ENCODE data around the gene SCAPER. TPM values are rescaled to one million over a fixed set of nuclear protein-coding genes. Genes with fewer than 3 reads are reported as not detected.

The SCAPER gene
- total and polyA plus RNA-seq, 10 of the 15 experiments (the other 5 are each of a cell fraction or from before 2014, with no cell fraction given): 1.0 to 7.7 (median 3.9) TPM

DNA sequence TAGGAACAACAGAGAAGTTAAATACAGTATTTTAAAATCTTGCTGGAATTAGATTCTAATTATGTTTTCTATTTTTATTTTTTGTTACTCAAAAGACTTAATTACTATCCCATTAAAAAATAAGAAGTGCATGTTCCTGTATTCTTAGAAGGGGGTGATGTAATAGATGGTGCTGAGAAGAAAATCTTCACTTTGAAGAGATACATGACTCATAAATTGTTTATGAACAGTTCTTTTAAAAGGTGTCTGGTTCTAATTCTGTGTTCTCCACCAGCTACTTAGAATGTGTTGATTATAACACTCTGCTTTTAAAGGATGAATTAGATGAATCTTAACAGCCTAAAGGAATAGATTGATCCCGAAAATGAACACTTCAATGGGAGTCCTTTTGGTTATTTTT is 34.6 kb upstream of the SCAPER start:
- in situ Hi-C loops (cut with MboI): no loop called here
- TF ChIP-seq, protein P1, sequence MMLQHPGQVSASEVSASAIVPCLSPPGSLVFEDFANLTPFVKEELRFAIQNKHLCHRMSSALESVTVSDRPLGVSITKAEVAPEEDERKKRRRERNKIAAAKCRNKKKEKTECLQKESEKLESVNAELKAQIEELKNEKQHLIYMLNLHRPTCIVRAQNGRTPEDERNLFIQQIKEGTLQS (IDR thresholded peaks at IDR 0.05; ENCODE audit: borderline replicate concordance, extremely low read depth, low read depth, low read length): no peak
- TF ChIP-seq, protein P2, sequence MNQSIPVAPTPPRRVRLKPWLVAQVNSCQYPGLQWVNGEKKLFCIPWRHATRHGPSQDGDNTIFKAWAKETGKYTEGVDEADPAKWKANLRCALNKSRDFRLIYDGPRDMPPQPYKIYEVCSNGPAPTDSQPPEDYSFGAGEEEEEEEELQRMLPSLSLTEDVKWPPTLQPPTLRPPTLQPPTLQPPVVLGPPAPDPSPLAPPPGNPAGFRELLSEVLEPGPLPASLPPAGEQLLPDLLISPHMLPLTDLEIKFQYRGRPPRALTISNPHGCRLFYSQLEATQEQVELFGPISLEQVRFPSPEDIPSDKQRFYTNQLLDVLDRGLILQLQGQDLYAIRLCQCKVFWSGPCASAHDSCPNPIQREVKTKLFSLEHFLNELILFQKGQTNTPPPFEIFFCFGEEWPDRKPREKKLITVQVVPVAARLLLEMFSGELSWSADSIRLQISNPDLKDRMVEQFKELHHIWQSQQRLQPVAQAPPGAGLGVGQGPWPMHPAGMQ (IDR thresholded peaks at IDR 0.05; ENCODE audit: borderline replicate concordance): no peak
- TF ChIP-seq SMARCA5 (IDR thresholded peaks at IDR 0.05): no peak
- TF ChIP-seq, protein P3, sequence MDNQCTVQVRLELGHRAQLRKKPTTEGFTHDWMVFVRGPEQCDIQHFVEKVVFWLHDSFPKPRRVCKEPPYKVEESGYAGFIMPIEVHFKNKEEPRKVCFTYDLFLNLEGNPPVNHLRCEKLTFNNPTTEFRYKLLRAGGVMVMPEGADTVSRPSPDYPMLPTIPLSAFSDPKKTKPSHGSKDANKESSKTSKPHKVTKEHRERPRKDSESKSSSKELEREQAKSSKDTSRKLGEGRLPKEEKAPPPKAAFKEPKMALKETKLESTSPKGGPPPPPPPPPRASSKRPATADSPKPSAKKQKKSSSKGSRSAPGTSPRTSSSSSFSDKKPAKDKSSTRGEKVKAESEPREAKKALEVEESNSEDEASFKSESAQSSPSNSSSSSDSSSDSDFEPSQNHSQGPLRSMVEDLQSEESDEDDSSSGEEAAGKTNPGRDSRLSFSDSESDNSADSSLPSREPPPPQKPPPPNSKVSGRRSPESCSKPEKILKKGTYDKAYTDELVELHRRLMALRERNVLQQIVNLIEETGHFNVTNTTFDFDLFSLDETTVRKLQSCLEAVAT (IDR thresholded peaks at IDR 0.05): no peak
- TF ChIP-seq NRF1 (conservative IDR thresholded peaks at IDR 0.05; ENCODE audit: low read depth, low read length): no peak
- no peak for TF ChIP-seq SUPT20H (IDR thresholded peaks at IDR 0.05; ENCODE audit: borderline replicate concordance, control insufficient read depth, low read depth, low read length)
- TF ChIP-seq, protein P4, sequence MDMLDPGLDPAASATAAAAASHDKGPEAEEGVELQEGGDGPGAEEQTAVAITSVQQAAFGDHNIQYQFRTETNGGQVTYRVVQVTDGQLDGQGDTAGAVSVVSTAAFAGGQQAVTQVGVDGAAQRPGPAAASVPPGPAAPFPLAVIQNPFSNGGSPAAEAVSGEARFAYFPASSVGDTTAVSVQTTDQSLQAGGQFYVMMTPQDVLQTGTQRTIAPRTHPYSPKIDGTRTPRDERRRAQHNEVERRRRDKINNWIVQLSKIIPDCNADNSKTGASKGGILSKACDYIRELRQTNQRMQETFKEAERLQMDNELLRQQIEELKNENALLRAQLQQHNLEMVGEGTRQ (IDR thresholded peaks at IDR 0.05; ENCODE audit: borderline replicate concordance, low read depth, low read length): no peak
- TF ChIP-seq, protein P5, sequence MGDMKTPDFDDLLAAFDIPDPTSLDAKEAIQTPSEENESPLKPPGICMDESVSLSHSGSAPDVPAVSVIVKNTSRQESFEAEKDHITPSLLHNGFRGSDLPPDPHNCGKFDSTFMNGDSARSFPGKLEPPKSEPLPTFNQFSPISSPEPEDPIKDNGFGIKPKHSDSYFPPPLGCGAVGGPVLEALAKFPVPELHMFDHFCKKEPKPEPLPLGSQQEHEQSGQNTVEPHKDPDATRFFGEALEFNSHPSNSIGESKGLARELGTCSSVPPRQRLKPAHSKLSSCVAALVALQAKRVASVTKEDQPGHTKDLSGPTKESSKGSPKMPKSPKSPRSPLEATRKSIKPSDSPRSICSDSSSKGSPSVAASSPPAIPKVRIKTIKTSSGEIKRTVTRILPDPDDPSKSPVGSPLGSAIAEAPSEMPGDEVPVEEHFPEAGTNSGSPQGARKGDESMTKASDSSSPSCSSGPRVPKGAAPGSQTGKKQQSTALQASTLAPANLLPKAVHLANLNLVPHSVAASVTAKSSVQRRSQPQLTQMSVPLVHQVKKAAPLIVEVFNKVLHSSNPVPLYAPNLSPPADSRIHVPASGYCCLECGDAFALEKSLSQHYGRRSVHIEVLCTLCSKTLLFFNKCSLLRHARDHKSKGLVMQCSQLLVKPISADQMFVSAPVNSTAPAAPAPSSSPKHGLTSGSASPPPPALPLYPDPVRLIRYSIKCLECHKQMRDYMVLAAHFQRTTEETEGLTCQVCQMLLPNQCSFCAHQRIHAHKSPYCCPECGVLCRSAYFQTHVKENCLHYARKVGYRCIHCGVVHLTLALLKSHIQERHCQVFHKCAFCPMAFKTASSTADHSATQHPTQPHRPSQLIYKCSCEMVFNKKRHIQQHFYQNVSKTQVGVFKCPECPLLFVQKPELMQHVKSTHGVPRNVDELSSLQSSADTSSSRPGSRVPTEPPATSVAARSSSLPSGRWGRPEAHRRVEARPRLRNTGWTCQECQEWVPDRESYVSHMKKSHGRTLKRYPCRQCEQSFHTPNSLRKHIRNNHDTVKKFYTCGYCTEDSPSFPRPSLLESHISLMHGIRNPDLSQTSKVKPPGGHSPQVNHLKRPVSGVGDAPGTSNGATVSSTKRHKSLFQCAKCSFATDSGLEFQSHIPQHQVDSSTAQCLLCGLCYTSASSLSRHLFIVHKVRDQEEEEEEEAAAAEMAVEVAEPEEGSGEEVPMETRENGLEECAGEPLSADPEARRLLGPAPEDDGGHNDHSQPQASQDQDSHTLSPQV (IDR thresholded peaks at IDR 0.05): no peak
- TF ChIP-seq GABPA (IDR thresholded peaks at IDR 0.05; ENCODE audit: low read depth): no peak
- no peak for TF ChIP-seq DPF2 (IDR thresholded peaks at IDR 0.05)
- TF ChIP-seq RFX5 (IDR thresholded peaks at IDR 0.05; ENCODE audit: low read depth, low read length): no peak
- no peak for TF ChIP-seq TCF12 (IDR thresholded peaks at IDR 0.05; ENCODE audit: low read depth, low read length)

More for the DNA sequence above, 34.6 kb upstream of the SCAPER start:
- Histone ChIP-seq H3K27ac (ENCODE audit: control insufficient read depth, insufficient read depth) (no peak overlapping the region), H3K79me2 (ENCODE audit: control insufficient read depth, insufficient read depth, low read length) (no peaks in the 10 kb centered on the region), H3K4me3 (no peak overlapping the region), H3K4me1 (ENCODE audit: control insufficient read depth, insufficient read depth, low read length) (peaks cover 14% of the 10 kb centered on the region), H3K36me3 (ENCODE audit: control insufficient read depth in 2 of 2, insufficient read depth in 2 of 2, low read length in 1 of 2) (peaks cover 0 to 8% of the 10 kb centered on the region in 2 experiments; a peak in 1 of 4 replicates), H3K4me2 (ENCODE audit: control insufficient read depth, insufficient read depth) (no peak overlapping the region), H3K9me3 (replicated peaks; ENCODE audit: control insufficient read depth, insufficient read depth, low read length) (no peaks in the 10 kb centered on the region), H4K20me1 (ENCODE audit: control insufficient read depth, insufficient read depth) (no peaks in the 10 kb centered on the region), H3K9ac (ENCODE audit: control insufficient read depth, insufficient read depth, low read length) (no peak overlapping the region), H3K27me3 (replicated peaks in 1 of 2; ENCODE audit: control insufficient read depth in 2 of 2, insufficient read depth in 2 of 2, low read length in 1 of 2) (no peaks in the 10 kb centered on the region), H2AFZ (ENCODE audit: control insufficient read depth, low read depth, low read length) (no peak overlapping the region)
- SMC1A ChIA-PET (ENCODE audit: uncharacterized antibody, unreplicated experiment): interaction anchor here (1.4 to 2.0 kb wide), 2 partner anchors 8 to 92 kb away, joined by 4 to 9 read pairs; no protein-coding TSS in a partner anchor
- 0% methylated on average over 1 of the region's 1 CpG for WGBS (ENCODE audit: insufficient coverage, insufficient replicate concordance, low lambda C conversion rate, missing lambda C conversion rate)
- ATAC-seq: no peak
- FAIRE-seq: no peak
- no peak for DNase-seq (ENCODE audit: low read depth, low spot score)
- intact Hi-C loops (cut with micrococcal nuclease; ENCODE audit: unreplicated experiment): no loop called here
- RAD21 ChIA-PET (ENCODE audit: unreplicated experiment): interaction anchor here (1.3 kb wide), 1 partner anchor 91 kb away, joined by 5 read pairs; no protein-coding TSS in a partner anchor
- no TSS peak for BruUV-seq (replicated peaks)
- CTCF ChIA-PET: interaction anchor here (0.9 kb wide), 1 partner anchor 12 kb away, joined by 5 read pairs; no protein-coding TSS in a partner anchor
- POLR2A ChIA-PET: no interaction called here

All from GM12878 (cell line).